GM23338 (cell line): ENCODE data around the gene HPX. TPM values are rescaled to one million over a fixed set of nuclear protein-coding genes. Genes with fewer than 3 reads are reported as not detected.

ENCODE experiments used
- ATAC-seq: fragments of 200-7000 bp; cut with Tn5 transposase; 3 replicates; pipeline ENCODE4 v1.9.1; 2020
- DNase-seq: peaks from one replicate; pipeline ENCODE4 v3.0.0-alpha.2; 2015; ENCODE audit warnings: low spot score
- H2AFZ ChIP-seq: fragments of 200-600 bp; sonication (generic); 2 replicates; pipeline ENCODE4 v1.8.0; 2016; ENCODE audit warnings: antibody characterized with exemption, mild to moderate bottlenecking, moderate library complexity
- H3F3A ChIP-seq: fragments of 200-600 bp; sonication (generic); replicated peaks from 2 replicates; pipeline ENCODE4 v1.8.0; 2017; ENCODE audit warnings: antibody characterized with exemption, mixed run types, low read depth
- H3K27ac ChIP-seq: fragments of 200-600 bp; sonication (generic); 2 replicates; pipeline ENCODE4 v1.6.1; 2016; ENCODE audit warnings: low read depth
- H3K27me3 ChIP-seq: fragments of 200-600 bp; sonication (generic); 2 replicates; pipeline ENCODE4 v1.8.0; 2016; ENCODE audit warnings: mild to moderate bottlenecking, mixed run types, moderate library complexity; ENCODE audit not compliant: insufficient read depth
- H3K36me3 ChIP-seq: fragments of 200-600 bp; sonication (generic); 2 replicates; pipeline ENCODE4 v1.8.0; 2016; ENCODE audit warnings: mild to moderate bottlenecking; ENCODE audit not compliant: insufficient read depth
- H3K4me1 ChIP-seq: fragments of 200-600 bp; sonication (generic); 2 replicates; pipeline ENCODE4 v1.8.0; 2016; ENCODE audit warnings: mild to moderate bottlenecking, moderate library complexity; ENCODE audit not compliant: insufficient read depth
- H3K4me2 ChIP-seq: fragments of 200-600 bp; sonication (generic); 2 replicates; pipeline ENCODE4 v1.7.1; 2017; ENCODE audit warnings: mixed run types
- H3K4me3 ChIP-seq: fragments of 200-600 bp; sonication (generic); 2 replicates; pipeline ENCODE4 v1.6.1; 2016; ENCODE audit warnings: mixed run types
- H3K79me2 ChIP-seq: fragments of 200-600 bp; sonication (generic); replicated peaks from 2 replicates; pipeline ENCODE4 v1.8.0; 2017; ENCODE audit warnings: mild to moderate bottlenecking; ENCODE audit not compliant: insufficient read depth
- H3K9me2 ChIP-seq: fragments of 200-600 bp; sonication (generic); 2 replicates; pipeline ENCODE4 v1.8.0; 2017; ENCODE audit not compliant: insufficient read depth
- H4K20me1 ChIP-seq: fragments of 200-600 bp; sonication (generic); replicated peaks from 2 replicates; pipeline ENCODE4 v1.8.0; 2017; ENCODE audit warnings: mild to moderate bottlenecking; ENCODE audit not compliant: insufficient read depth
- H3K27ac Mint-ChIP-seq: 2 replicates; pipeline ENCODE4 v1.8.0; 2020; ENCODE audit warnings: inconsistent platforms, mild to moderate bottlenecking, moderate library complexity, mixed read lengths
- H3K27me3 Mint-ChIP-seq: 3 replicates; pipeline ENCODE4 v1.8.0; 2022; ENCODE audit warnings: low read depth, mild to moderate bottlenecking, moderate library complexity, mixed read lengths, inconsistent platforms; ENCODE audit not compliant: insufficient read depth, poor library complexity
- H3K36me3 Mint-ChIP-seq: 3 replicates; pipeline ENCODE4 v1.8.0; 2021; ENCODE audit warnings: low read depth, mild to moderate bottlenecking, inconsistent platforms, moderate library complexity, mixed read lengths
- H3K4me1 Mint-ChIP-seq: 3 replicates; pipeline ENCODE4 v1.8.0; 2020; ENCODE audit warnings: mild to moderate bottlenecking, inconsistent platforms, mixed read lengths
- H3K4me3 Mint-ChIP-seq: 3 replicates; pipeline ENCODE4 v1.8.0; 2021; ENCODE audit warnings: moderate library complexity, mild to moderate bottlenecking, inconsistent platforms, mixed read lengths
- H3K9me3 Mint-ChIP-seq: 3 replicates; pipeline ENCODE4 v1.8.0; 2020; ENCODE audit warnings: moderate library complexity, mild to moderate bottlenecking, inconsistent platforms, mixed read lengths
- CREB1 ChIP-seq: fragments of 250-450 bp; sonication (Bioruptor Pico); IDR thresholded peaks from 2 replicates; pipeline ENCODE4 v1.5.0; 2020; ENCODE audit warnings: low read depth, mild to moderate bottlenecking, moderate library complexity
- EZH2 ChIP-seq: fragments of 200-600 bp; sonication (generic); IDR thresholded peaks from one replicate; pipeline ENCODE4 v1.8.0; 2017; ENCODE audit warnings: antibody characterized with exemption, mild to moderate bottlenecking, low read depth; ENCODE audit not compliant: unreplicated experiment
- EZH2phosphoT487 ChIP-seq: fragments of 200-600 bp; sonication (generic); IDR thresholded peaks from one replicate; pipeline ENCODE4 v1.8.1; 2018; ENCODE audit warnings: antibody characterized with exemption; ENCODE audit not compliant: unreplicated experiment
- JUNB ChIP-seq: IDR thresholded peaks from one replicate; pipeline ENCODE4 v1.6.1; 2016; ENCODE audit warnings: antibody characterized with exemption; ENCODE audit not compliant: unreplicated experiment
- NANOG ChIP-seq: IDR thresholded peaks from 2 replicates; pipeline ENCODE4 v1.6.1; 2016; ENCODE audit warnings: antibody characterized with exemption, borderline replicate concordance
- POLR2AphosphoS5 ChIP-seq: IDR thresholded peaks from 2 replicates; pipeline ENCODE4 v1.6.1; 2016; ENCODE audit warnings: antibody characterized with exemption, low read depth
- STAT1 ChIP-seq: IDR thresholded peaks from one replicate; pipeline ENCODE4 v1.6.1; 2016; ENCODE audit warnings: antibody characterized with exemption; ENCODE audit not compliant: unreplicated experiment
- ZNF114 ChIP-seq: fragments of 250-450 bp; sonication (Bioruptor Pico); IDR thresholded peaks from 2 replicates; pipeline ENCODE4 v1.5.0; 2020; ENCODE audit warnings: mild to moderate bottlenecking, moderate library complexity
- ZNF331 ChIP-seq: fragments of 250-450 bp; sonication (Bioruptor Pico); IDR thresholded peaks from 2 replicates; pipeline ENCODE4 v1.5.0; 2020; ENCODE audit warnings: low read depth, mild to moderate bottlenecking, moderate library complexity
- polyA plus RNA-seq: library from polyadenylated mRNA; unstranded; fragments of >200 nt; fragmentation: Nextera tagmentation; extraction: Ambion mirVana; gene quantifications from 2 replicates; pipeline ENCODE4 v1.2.1, GENCODE V29; 2016
- total RNA-seq: library from RNA; depleted of rRNA; stranded (reverse); fragments of >200 nt; shearing (Covaris generic); gene quantifications from 2 replicates; pipeline ENCODE4 v1.2.3, GENCODE V29; 2014
- TF ChIP-seq, protein P1 (sequence below): IDR thresholded peaks from one replicate; pipeline ENCODE4 v1.6.1; 2018; ENCODE audit warnings: antibody characterized with exemption; ENCODE audit not compliant: unreplicated experiment
- TF ChIP-seq, protein P2 (sequence below): fragments of 250-450 bp; sonication (Bioruptor Pico); IDR thresholded peaks from 2 replicates; pipeline ENCODE4 v1.5.0; 2020; ENCODE audit warnings: mild to moderate bottlenecking, moderate library complexity
- TF ChIP-seq, protein P3 (sequence below): IDR thresholded peaks from 2 replicates; pipeline ENCODE4 v1.6.1; 2016; ENCODE audit warnings: antibody characterized with exemption
- TF ChIP-seq, protein P4 (sequence below), 2 experiments: fragments of 200-600 bp in 1 of 2; sonication (generic) in 1 of 2; conservative IDR thresholded peaks; 2 replicates each; pipeline versions ENCODE4 v1.5.1 to v1.6.1; 2016 to 2017; ENCODE audit warnings: antibody characterized with exemption in 2 of 2, low read depth in 2 of 2, mild to moderate bottlenecking in 2 of 2, moderate library complexity in 1 of 2

Gene HPX
- total and polyA plus RNA-seq, 2 experiments from 2014 or later, result 0.47 to 0.63 TPM

DNA sequence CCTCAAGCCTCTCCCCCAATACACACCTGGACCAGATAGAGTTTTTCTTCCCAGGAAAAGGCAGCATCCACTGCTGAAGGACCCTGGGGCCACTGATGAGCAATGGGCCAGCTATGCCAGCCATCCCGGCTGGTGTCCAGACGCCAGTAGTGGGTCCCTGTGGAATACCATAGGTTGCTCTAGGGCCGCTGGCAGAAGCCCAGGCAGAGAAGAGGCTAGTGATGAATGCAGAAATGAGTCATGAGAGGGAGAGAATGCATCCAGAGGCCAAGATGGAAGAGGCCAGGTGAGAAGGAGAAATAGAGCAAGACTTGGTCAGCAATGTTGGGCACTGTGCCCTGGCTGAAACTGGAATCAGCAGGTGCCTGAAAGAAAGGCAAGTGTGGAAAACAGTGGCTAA lies 8.9 kb downstream of the HPX start:
- Histone ChIP-seq H4K20me1 (no peaks in the 10 kb centered on the region), H3K27me3 (no peaks in the 10 kb centered on the region), H3K4me2 (no peak overlapping the region), H3K4me3 (no peak overlapping the region), H2AFZ (no peak overlapping the region), H3K4me1 (no peaks in the 10 kb centered on the region; the same call in 1 of the 2 replicates), H3F3A (no peaks in the 10 kb centered on the region), H3K9me2 (no peaks in the 10 kb centered on the region), H3K27ac (no peak overlapping the region), H3K36me3 (no peaks in the 10 kb centered on the region), H3K79me2 (no peaks in the 10 kb centered on the region)
- Mint-ChIP-seq H3K27ac (no peak overlapping the region), H3K4me3 (no peak overlapping the region), H3K4me1 (peaks cover 11% of the 10 kb centered on the region), H3K9me3 (no peaks in the 10 kb centered on the region), H3K36me3 (no peaks in the 10 kb centered on the region), H3K27me3 (peaks cover 9% of the 10 kb centered on the region)
- DNase-seq (no peak), ATAC-seq (no peak)
- TF ChIP-seq, protein P1, sequence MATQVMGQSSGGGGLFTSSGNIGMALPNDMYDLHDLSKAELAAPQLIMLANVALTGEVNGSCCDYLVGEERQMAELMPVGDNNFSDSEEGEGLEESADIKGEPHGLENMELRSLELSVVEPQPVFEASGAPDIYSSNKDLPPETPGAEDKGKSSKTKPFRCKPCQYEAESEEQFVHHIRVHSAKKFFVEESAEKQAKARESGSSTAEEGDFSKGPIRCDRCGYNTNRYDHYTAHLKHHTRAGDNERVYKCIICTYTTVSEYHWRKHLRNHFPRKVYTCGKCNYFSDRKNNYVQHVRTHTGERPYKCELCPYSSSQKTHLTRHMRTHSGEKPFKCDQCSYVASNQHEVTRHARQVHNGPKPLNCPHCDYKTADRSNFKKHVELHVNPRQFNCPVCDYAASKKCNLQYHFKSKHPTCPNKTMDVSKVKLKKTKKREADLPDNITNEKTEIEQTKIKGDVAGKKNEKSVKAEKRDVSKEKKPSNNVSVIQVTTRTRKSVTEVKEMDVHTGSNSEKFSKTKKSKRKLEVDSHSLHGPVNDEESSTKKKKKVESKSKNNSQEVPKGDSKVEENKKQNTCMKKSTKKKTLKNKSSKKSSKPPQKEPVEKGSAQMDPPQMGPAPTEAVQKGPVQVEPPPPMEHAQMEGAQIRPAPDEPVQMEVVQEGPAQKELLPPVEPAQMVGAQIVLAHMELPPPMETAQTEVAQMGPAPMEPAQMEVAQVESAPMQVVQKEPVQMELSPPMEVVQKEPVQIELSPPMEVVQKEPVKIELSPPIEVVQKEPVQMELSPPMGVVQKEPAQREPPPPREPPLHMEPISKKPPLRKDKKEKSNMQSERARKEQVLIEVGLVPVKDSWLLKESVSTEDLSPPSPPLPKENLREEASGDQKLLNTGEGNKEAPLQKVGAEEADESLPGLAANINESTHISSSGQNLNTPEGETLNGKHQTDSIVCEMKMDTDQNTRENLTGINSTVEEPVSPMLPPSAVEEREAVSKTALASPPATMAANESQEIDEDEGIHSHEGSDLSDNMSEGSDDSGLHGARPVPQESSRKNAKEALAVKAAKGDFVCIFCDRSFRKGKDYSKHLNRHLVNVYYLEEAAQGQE, result no peak
- TF ChIP-seq JUNB (no peak), CREB1 (CRISPR knock-in tag) (no peak), ZNF114 (CRISPR knock-in tag) (no peak), STAT1 (no peak), POLR2AphosphoS5 (no peak), ZNF331 (CRISPR knock-in tag) (no peak), EZH2phosphoT487 (no peak), NANOG (no peak), EZH2 (no peak)
- TF ChIP-seq, protein P2, sequence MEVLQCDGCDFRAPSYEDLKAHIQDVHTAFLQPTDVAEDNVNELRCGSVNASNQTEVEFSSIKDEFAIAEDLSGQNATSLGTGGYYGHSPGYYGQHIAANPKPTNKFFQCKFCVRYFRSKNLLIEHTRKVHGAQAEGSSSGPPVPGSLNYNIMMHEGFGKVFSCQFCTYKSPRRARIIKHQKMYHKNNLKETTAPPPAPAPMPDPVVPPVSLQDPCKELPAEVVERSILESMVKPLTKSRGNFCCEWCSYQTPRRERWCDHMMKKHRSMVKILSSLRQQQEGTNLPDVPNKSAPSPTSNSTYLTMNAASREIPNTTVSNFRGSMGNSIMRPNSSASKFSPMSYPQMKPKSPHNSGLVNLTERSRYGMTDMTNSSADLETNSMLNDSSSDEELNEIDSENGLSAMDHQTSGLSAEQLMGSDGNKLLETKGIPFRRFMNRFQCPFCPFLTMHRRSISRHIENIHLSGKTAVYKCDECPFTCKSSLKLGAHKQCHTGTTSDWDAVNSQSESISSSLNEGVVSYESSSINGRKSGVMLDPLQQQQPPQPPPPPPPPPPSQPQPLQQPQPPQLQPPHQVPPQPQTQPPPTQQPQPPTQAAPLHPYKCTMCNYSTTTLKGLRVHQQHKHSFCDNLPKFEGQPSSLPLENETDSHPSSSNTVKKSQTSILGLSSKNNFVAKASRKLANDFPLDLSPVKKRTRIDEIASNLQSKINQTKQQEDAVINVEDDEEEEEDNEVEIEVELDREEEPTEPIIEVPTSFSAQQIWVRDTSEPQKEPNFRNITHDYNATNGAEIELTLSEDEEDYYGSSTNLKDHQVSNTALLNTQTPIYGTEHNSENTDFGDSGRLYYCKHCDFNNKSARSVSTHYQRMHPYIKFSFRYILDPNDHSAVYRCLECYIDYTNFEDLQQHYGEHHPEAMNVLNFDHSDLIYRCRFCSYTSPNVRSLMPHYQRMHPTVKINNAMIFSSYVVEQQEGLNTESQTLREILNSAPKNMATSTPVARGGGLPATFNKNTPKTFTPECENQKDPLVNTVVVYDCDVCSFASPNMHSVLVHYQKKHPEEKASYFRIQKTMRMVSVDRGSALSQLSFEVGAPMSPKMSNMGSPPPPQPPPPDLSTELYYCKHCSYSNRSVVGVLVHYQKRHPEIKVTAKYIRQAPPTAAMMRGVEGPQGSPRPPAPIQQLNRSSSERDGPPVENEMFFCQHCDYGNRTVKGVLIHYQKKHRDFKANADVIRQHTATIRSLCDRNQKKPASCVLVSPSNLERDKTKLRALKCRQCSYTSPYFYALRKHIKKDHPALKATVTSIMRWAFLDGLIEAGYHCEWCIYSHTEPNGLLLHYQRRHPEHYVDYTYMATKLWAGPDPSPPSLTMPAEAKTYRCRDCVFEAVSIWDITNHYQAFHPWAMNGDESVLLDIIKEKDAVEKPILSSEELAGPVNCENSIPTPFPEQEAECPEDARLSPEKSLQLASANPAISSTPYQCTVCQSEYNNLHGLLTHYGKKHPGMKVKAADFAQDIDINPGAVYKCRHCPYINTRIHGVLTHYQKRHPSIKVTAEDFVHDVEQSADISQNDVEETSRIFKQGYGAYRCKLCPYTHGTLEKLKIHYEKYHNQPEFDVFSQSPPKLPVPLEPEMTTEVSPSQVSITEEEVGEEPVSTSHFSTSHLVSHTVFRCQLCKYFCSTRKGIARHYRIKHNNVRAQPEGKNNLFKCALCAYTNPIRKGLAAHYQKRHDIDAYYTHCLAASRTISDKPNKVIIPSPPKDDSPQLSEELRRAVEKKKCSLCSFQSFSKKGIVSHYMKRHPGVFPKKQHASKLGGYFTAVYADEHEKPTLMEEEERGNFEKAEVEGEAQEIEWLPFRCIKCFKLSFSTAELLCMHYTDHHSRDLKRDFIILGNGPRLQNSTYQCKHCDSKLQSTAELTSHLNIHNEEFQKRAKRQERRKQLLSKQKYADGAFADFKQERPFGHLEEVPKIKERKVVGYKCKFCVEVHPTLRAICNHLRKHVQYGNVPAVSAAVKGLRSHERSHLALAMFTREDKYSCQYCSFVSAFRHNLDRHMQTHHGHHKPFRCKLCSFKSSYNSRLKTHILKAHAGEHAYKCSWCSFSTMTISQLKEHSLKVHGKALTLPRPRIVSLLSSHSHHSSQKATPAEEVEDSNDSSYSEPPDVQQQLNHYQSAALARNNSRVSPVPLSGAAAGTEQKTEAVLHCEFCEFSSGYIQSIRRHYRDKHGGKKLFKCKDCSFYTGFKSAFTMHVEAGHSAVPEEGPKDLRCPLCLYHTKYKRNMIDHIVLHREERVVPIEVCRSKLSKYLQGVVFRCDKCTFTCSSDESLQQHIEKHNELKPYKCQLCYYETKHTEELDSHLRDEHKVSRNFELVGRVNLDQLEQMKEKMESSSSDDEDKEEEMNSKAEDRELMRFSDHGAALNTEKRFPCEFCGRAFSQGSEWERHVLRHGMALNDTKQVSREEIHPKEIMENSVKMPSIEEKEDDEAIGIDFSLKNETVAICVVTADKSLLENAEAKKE (CRISPR knock-in tag), result no peak
- TF ChIP-seq, protein P3, sequence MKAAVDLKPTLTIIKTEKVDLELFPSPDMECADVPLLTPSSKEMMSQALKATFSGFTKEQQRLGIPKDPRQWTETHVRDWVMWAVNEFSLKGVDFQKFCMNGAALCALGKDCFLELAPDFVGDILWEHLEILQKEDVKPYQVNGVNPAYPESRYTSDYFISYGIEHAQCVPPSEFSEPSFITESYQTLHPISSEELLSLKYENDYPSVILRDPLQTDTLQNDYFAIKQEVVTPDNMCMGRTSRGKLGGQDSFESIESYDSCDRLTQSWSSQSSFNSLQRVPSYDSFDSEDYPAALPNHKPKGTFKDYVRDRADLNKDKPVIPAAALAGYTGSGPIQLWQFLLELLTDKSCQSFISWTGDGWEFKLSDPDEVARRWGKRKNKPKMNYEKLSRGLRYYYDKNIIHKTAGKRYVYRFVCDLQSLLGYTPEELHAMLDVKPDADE, result no peak
- TF ChIP-seq, protein P4, sequence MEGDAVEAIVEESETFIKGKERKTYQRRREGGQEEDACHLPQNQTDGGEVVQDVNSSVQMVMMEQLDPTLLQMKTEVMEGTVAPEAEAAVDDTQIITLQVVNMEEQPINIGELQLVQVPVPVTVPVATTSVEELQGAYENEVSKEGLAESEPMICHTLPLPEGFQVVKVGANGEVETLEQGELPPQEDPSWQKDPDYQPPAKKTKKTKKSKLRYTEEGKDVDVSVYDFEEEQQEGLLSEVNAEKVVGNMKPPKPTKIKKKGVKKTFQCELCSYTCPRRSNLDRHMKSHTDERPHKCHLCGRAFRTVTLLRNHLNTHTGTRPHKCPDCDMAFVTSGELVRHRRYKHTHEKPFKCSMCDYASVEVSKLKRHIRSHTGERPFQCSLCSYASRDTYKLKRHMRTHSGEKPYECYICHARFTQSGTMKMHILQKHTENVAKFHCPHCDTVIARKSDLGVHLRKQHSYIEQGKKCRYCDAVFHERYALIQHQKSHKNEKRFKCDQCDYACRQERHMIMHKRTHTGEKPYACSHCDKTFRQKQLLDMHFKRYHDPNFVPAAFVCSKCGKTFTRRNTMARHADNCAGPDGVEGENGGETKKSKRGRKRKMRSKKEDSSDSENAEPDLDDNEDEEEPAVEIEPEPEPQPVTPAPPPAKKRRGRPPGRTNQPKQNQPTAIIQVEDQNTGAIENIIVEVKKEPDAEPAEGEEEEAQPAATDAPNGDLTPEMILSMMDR (conservative IDR thresholded peaks at IDR 0.05; ENCODE audit: low read depth in 2 of 2), result no peak
